ENCODE measurements around the gene PAPPA. TPM values are rescaled to one million over a fixed set of nuclear protein-coding genes. Genes with fewer than 3 reads are reported as not detected.
A peak's percentile ranks its signal among the peaks of the same experiment; 100 is the strongest.

The PAPPA gene
- total RNA-seq, 1 experiment from 2014 or later, result 0.05 TPM

- DNase-seq (ENCODE audit: low read depth, low spot score) (no peak), ATAC-seq (no peak)
- RAD21 ChIA-PET (ENCODE audit: low non-redundant PET in 1 of 2, low total read pairs in 2 of 2, uncharacterized antibody in 2 of 2, unreplicated experiment in 2 of 2), result no interaction called here
- TF ChIP-seq EZH2 (IDR thresholded peaks at IDR 0.05) (no peak), CBX3 (IDR thresholded peaks at IDR 0.05; ENCODE audit: low read depth) (no peak), JUND (IDR thresholded peaks at IDR 0.05) (no peak), TCF7L2 (IDR thresholded peaks at IDR 0.05; ENCODE audit: borderline replicate concordance, extremely low read depth, insufficient read depth, insufficient read length) (no peak), ELF1 (IDR thresholded peaks at IDR 0.05; ENCODE audit: borderline replicate concordance, low read depth) (no peak), SP1 (IDR thresholded peaks at IDR 0.05; ENCODE audit: low read depth) (no peak), CTCF (IDR thresholded peaks at IDR 0.05 in 2 of 3, conservative IDR thresholded peaks at IDR 0.05 in 1 of 3; ENCODE audit: borderline replicate concordance in 1 of 3, insufficient read depth in 1 of 3, low read depth in 2 of 3, low read length in 2 of 3) (peak; percentile 17 to 48 (median 21); a peak in 4 of 6 replicates), CEBPB (IDR thresholded peaks at IDR 0.05; ENCODE audit: low read depth) (no peak), SIN3A (IDR thresholded peaks at IDR 0.05; ENCODE audit: low read depth) (no peak), POLR2A (IDR thresholded peaks at IDR 0.05; ENCODE audit: borderline replicate concordance, extremely low read depth, insufficient read depth, insufficient read length) (no peak), EZH2phosphoT487 (IDR thresholded peaks at IDR 0.05; ENCODE audit: borderline replicate concordance) (no peak), ZFX (IDR thresholded peaks at IDR 0.05) (no peak), FOSL1 (IDR thresholded peaks at IDR 0.05; ENCODE audit: low read depth) (no peak), ATF3 (IDR thresholded peaks at IDR 0.05) (no peak), RAD21 (IDR thresholded peaks at IDR 0.05; ENCODE audit: low read depth) (peak; percentile 37; the same call in 1 of the 2 replicates)
- TF ChIP-seq, protein P1, sequence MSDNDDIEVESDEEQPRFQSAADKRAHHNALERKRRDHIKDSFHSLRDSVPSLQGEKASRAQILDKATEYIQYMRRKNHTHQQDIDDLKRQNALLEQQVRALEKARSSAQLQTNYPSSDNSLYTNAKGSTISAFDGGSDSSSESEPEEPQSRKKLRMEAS (IDR thresholded peaks at IDR 0.05), result no peak
- intact Hi-C loops (cut with micrococcal nuclease), result loop anchor here (10.0 kb wide), 1 partner anchor 472 kb away; no protein-coding TSS in a partner anchor
- no peak overlapping the region for H2AFZ ChIP-seq (ENCODE audit: low read depth, low read length, poor library complexity, severe bottlenecking)
- no peaks in the 10 kb centered on the region for H3K9me2 ChIP-seq (ENCODE audit: insufficient read depth)
- H3K9ac ChIP-seq (ENCODE audit: low read length), result no peak overlapping the region
- no peaks in the 10 kb centered on the region for H4K20me1 ChIP-seq (ENCODE audit: insufficient read depth)
- H3K4me1 ChIP-seq (ENCODE audit: control insufficient read depth in 1 of 2, insufficient read depth in 2 of 2, low read length in 2 of 2), result no peaks in the 10 kb centered on the region
- no peak overlapping the region for H3K4me2 ChIP-seq (ENCODE audit: low read length)
- CTCF ChIA-PET, result no interaction called here
- no peaks in the 10 kb centered on the region for H3K36me3 ChIP-seq (ENCODE audit: control insufficient read depth in 1 of 2, insufficient read depth in 2 of 2, low read length in 2 of 2)
- no peak overlapping the region for H3K27ac ChIP-seq (ENCODE audit: low read depth, low read length)
- POLR2A ChIA-PET, result no interaction called here
- BruUV-seq (replicated peaks), result no TSS peak
- H3K79me2 ChIP-seq (ENCODE audit: insufficient read depth, low read length), result no peaks in the 10 kb centered on the region
- peaks cover 23% of the 10 kb centered on the region for H3K27me3 ChIP-seq (ENCODE audit: insufficient read depth, low read length)
- no peaks in the 10 kb centered on the region for H3K9me3 ChIP-seq (ENCODE audit: control insufficient read depth in 1 of 2, insufficient read depth in 1 of 2, low read depth in 1 of 2, low read length in 2 of 2)
- H3K4me3 ChIP-seq (replicated peaks in 1 of 2; ENCODE audit: low read depth in 1 of 2, low read length in 2 of 2), result no peak overlapping the region
These were observed 13.1 kb downstream of the PAPPA start for GRCh38 chr9:116166713-116167112.
